NCI-H1694 treated with DMSO at 0.1 percent for 48 hours (cell line): ENCODE data around the gene RASA3.

Source experiments
- DNase-seq: peaks from one replicate; lab custom pipeline; 2025; lab: John Stamatoyannopoulos, UW

The RASA3 gene

DNA sequence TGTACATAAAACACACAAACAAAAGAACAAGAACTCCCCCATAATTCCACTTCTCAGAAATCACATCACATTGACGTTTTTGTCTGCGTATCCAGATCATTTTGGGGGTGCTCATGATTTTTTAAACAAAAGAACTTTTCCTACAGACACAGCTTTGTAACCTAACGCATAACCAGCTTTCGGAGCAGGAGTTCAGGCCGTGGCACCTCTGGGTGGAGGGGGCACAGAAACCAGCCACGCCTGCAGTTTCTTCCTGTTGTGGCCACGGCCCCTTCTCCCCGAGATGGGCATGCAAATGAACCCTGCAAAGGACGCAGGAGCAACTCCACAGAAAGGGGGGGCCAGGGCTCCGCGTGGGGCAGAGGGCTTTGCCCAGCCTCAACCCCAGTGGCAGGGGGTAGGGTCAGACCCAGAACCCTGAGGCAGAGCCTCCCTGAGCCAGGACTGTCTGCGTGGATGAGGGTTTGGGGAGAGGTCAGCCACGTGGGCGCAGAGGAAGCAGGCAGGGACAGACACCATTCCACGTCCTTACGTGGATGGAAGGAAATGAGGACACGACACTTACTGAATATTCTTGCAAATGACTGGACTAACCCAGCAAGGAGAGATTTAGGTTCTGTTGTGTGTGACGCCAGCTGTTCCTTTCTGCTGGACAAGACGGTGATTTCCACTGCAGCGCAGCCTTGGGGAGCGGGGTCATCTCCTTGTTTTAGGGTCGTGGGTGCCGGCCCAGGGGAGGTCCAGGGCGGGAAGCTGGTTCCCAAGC is 64.4 kb downstream of the RASA3 start:
- no peak for DNase-seq

DNA sequence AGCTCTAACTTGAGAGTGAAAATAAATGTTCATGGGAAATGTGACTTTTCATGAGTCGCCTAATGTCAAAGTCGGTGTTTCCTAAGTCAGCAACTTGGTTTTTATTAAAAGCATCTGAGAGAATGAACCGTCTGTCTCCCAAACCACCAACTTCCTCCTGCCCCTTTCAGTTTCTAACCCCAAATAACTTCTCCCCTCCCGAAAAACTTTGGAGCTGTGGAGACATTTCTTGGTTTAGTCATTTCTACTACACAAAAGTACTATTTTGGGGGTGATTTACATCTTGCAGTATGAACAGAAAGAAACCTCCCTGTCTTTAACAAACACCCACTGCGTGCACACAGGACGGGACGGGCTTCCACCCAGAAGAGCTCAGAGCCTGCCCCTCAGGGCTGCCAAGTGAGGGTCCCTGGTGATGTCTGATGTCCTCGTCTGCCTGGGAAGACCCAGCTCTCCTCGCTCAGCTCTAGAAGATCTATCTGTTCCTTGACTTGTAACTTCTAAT is 65.0 kb downstream of the RASA3 start:
- DNase-seq: no peak

DNA sequence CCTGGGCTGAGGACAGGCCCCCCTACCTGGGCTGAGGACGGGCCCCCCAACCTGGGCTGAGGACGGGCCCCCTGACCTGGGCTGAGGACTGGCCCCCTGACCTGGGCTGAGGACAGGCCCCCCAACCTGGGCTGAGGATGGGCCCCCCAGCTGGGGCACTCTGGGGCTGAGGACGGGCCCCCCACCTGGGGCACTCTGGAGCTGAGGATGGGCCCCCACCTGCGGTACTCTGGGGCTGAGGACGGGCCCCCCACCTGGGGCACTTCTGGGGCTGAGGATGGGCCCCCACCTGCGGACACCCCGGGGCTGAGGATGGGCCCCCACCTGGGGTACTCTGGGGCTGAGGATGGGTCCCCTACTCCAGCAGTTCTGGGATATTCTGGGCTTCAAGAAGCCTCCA is 65.5 kb downstream of the RASA3 start:
- DNase-seq: no peak

DNA sequence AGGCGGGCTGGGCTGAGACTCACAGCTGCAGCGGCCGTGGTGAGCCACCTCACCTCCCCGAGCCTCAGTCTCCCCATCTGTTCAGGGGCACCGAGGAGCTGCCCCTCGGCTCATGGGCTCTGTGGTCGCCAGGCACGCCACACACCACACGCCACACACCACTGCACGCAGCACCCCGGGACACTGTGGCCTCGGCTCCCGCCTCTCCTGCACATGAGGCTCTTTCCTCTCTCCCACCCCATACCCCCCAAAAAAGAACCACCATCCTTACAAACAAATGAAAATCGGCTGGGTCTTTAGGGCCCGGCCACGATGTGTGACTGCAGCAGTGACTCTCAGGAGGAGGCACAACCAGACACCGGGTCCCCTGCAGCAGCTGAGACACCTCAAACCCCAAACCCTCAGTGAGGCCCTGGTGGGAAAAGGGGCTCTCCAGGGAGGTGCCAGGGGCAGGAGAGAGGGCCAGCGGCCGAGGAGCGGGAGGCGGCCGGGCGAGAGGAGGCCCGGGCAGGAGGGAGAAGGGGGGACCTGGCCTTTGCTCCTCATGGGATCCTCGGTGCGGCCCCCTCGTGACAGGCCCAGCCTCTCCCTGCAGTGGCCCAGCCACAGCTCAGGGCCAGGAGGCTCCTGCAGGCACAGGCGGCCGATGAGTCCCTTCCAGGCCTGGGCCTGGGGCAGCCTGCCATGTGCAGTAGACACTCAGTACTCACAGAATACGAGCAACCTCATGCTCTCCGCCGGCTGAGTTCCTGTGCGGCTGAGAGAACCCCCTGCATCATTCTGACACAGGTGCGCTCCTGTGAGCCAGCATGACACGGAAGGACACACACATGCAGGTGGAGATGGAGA is 66.3 kb downstream of the RASA3 start:
- no peak for DNase-seq

DNA sequence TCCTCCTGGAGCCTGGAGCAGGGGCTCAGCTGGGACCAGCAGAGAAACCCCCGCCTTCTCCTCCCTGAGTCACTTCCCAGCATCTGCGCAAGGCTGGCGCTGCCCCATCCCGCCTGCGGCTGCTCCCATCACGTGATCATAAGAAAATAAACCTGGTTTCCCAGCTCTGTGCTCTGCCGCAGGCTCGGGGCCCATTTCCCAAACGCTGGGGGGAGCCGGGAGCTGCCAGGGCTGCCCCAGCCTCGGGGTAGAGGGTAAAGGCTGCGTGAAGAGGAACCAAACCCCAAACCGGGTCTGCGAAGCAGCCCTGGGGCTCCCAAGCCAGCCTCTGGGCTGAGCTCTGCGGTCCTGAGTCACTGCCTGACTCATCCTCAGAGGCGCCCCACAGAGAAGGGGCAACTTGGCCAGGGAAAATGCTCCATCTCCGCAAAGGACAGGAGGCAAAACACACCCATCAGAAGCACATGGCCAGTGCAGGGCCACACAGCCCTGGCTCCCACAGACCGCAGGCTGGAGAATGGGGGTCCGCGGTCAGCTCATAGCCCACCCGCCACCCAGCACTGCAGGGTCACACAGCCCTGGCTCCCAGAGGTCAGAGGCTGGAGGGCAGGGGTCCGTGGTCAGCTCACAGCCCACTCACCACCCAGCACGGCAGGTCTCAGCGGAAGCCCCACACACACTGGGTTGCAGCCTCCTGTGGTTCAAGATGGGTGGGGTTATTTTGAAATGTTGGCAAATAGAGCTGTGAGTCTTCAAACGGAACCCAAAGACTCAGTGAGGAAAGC is 67.1 kb downstream of the RASA3 start:
- peak; percentile 88 for DNase-seq

DNA sequence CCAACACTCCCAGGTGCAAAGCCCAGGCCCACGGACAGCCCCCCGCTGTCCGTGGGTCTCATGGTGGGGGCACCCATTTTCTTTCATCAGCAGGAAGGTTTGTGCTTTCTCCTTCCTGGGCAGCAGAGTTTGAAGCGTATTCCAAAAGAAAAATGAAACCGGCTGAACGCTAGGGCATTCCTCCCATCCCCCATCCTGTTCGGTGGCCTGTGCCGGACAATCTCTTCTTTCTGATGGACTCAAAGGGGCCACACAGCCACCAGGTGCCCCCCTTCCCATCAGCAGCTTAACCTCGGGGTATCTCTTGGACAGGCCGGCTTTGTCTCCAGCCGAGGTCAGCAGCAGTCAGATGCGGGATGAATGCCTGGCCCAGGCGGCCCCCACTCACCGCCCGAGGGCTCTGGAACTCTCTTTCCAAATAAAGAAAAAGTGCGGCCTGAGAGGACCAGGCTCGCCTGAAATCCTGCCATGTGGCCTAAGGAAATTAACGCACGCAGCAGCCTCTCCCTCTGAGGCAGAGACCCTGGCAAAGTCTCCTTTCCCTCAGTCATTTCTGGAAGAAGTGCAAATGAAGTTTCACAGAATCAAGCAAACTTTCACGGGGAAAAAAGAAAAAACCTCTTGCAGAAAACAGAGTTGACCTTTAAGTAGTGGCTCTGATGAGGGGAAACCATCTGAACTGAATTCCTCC is 67.8 kb downstream of the RASA3 start:
- DNase-seq: no peak

DNA sequence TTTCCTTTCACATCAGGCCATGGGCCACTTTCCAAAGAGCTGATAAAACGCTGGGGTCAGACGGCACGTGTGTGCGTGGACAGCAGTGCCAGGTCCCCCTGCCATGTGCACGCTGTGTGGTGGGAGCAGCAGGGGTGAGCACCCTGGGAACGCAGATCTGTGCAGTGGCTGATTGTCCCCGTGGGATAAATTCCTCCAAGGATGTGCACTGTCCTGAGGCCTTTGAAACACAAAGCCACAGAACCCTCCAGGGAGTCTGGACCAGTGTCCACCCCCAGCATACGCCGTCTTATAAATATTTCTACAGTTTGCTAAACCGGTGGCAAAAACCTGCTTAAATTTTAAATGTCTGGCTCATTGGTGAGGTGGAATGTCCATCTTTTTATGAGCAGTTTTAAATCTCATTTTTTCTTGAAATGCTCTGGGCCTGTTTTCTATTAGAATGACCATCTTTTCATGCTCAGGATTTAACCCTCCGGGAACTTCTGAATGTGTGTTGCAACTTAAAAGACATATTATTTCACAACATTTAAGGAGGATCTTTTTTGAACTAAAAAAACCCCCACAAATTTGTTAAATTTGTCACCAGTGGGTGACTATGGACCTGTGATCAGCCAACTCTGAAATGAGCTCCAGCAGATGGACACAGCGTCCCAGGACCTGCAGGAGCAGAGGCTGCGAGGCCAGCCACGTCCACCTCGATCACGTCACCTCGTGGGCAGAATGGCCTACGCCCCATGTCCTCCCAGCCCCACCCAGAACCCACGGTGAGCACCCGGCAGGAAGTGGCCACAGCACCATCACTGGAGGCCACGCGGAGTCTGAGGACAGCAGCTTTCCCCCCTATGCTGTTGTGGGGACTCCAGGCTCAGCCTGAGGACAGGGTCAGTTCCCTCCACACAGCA is 68.6 kb downstream of the RASA3 start:
- DNase-seq: no peak

DNA sequence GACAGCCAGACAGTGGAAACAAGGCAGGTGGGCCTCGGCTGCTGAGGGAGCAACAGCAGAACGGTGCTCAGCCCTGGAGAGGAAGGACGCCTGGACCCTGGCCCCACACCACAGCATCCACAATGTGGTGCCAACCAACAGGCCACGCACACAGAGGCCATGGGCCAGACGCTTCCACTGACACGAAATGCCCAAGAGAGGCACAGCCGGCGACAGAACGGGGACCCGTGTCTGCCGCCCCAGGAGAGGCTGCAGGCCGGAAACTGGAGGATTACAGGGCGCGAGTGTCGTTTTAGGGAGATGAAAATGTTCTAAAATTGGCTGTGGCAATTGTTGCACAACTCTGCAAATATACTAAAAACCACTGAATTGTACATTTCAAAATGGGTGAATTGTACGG is 69.7 kb downstream of the RASA3 start:
- peak; percentile 8 for DNase-seq

DNA sequence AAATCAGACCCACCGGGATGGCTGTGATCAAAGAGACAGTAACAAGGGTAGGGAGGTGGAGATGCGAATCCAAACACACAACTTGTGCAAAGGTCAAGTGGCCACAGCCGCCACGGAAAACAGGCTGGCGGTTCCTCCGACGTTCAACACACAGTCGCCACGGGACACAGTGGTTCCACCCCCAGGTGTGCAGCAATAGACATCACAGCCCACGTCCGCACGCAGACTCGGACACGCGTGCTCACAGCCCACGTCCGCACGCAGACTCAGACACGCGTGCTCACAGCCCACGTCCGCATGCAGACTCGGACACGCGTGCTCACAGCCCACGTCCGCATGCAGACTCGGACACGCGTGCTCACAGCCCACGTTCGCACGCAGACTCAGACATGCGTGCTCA is 70.1 kb downstream of the RASA3 start:
- no peak for DNase-seq

DNA sequence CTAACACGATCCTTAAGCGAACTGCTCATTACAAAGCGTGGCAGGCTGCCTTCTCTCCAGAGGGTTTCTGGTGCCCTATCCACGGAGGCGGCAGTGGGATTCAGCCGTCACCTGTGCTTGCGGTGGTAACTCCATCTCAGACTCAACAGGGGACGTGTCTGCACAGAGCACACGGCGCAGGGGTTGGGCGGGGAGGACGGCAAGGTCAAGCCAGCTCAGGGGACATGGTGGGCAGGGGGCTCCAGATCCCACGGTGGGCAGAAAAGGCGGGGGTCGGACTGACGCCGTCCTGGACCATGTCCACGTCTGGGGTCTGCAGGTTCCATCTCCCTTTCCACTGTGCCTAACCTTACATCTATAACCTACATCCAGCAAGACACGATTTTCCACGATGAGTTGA is 70.7 kb downstream of the RASA3 start:
- no peak for DNase-seq

DNA sequence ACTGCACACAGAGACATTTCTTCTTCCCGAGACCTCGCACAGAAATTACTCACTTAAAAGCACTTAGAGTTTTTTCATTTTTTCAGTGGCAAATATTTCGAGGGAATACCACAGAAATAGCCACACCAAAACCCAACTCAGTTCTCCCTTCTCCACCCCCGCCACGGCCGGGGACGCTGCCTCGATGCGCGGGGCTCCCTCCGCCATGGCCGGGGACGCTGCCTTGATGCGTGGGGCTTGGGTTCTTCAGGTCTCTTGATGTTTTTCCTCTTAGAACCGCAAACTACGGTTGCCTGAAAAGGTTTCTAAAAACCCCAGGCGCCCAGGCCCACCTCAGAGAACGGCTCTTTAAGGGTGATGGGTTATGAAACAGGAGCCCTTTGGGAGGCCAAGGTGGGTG is 71.4 kb downstream of the RASA3 start:
- no peak for DNase-seq

DNA sequence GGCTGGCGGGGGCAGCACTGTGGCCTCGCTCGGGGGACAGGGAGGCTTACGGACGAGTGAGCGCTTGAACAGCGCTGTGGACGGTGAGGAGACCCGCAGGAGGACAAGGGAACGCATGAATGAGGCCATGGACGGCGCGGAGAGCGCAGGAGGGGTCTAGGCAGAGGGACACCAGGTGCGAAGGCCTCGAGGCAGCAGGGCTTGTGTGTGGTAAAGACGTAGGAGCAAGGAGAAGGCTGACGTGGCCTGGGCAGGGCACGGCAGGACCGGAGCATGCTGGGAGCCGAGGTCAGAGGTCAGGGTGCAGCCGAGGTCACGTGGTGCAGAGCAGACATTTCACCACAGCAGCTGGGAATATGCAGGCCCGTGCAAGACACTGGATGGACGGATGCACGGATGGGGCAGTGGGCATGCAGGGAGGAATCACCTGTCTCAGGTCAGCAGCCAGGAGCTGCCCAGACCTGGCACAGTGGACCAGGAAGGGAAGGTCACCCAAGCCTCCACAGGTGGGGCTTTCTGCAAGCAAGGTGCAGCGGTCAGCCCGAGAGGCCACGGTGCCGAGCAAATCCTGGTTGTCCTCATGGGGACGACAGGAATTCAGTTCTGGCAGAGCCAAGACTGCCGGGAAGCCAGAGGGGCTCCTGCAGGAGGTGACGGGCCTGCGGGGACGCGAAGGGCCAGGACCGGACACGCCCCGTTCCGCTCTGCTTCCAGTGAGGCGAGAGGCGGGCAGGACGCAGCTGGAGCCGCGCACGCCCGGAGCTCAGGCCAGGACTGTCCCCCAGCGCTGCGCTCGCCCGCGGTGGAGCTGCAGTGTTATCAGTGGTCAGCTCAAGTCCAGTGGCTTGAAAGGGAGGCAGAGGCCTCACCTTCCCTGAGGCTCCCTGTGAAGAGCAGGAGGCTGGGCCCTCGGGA is 72.2 kb downstream of the RASA3 start:
- no peak for DNase-seq

DNA sequence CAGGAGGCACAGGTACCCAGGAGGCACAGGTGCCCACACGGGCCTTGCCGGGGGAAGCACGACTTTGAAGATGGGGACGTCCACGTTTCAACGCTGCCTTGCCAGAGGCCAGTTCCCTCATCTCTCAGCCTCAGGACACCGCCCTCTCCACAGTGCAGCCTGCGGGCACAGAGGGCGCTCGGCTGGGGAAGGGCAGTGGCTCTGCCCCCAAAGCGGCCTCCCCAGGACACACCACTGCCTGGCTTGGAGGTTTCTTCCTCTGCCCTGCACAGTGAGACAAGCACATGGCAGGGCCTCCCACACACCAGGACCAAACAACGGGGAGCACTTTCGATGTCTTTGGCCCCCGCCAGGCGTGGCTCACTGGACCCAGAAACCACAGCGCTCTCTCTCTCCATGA is 73.0 kb downstream of the RASA3 start:
- DNase-seq: no peak

DNA sequence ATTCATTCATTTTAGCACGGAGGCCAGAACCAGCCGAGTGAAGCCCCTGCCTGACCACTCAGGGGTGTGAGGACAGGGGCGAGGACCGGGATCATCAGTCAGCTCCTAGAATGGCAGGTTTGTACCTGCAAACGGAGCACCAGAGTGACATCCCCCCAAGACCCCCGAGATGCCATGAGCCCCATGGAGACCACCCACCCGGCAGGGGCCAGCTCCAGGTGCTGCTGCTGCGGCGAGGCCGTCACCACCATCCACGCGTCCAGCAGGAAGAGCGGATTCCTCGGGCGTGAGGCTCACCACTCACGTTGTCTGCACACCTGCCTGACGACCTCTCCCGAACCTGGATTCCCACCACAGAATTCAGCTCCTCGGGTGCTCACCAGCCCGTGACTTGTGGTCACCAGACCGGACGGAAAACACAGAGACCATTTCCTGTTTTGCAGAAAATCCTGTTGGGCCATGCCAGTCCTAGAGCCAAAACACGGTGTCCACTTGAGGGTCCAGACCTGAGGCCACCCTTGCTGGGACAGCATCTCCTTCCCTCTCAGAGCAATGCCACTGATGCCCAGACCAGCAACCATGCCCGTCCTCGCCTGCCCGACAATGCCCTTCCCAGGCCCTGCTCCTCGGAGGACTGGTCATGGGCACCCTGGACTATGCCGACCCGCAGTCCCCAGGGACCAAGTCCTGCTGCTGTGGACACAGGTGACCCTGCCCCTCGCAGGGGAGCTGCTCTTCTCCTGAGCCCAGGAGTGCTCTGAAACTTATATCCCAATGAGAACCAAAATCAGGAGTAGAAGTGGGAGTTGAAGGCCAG is 74.2 kb downstream of the RASA3 start:
- DNase-seq: no peak

DNA sequence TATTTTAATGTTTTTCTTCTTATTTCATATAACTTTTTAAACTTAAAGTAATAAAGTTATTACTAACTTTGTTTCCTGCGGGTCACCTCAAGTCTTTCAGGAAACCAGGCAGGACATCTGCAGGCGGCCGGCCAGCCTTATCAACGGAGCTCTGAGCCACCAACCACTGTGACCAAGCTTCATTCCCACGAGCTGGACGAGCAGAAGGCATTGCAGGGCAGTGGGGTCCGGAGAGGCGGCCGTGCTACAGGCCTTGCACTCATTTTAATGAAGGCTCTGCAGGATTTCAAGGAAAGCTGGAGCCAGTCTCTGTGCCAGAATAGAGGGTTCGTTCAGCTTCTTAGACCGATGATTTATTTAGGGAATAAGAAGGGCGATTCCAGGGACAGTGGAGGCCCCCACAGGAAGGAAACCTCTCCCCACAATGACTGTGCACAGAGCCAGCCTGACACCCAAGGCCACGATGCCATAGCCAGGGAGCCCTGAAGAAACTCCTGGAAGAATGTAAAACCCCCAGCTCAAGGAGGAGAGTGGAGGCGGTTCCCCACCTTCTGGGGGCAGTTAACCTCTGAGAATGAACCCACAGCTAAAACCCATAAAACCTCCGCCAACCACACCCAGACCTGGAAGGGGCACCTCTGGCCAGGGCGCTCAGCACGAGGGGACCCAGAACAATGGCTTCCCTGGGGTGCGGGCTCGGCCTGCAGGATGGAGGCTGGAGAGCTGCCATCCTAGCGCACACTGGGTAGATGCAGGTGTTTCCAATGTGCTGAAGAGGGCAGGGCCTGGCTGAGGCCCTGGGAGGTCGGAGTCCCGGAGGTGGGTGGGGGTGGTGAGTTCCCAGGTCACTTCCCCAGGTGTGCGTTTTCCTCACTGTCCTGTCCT is 75.0 kb downstream of the RASA3 start:
- DNase-seq: no peak

DNA sequence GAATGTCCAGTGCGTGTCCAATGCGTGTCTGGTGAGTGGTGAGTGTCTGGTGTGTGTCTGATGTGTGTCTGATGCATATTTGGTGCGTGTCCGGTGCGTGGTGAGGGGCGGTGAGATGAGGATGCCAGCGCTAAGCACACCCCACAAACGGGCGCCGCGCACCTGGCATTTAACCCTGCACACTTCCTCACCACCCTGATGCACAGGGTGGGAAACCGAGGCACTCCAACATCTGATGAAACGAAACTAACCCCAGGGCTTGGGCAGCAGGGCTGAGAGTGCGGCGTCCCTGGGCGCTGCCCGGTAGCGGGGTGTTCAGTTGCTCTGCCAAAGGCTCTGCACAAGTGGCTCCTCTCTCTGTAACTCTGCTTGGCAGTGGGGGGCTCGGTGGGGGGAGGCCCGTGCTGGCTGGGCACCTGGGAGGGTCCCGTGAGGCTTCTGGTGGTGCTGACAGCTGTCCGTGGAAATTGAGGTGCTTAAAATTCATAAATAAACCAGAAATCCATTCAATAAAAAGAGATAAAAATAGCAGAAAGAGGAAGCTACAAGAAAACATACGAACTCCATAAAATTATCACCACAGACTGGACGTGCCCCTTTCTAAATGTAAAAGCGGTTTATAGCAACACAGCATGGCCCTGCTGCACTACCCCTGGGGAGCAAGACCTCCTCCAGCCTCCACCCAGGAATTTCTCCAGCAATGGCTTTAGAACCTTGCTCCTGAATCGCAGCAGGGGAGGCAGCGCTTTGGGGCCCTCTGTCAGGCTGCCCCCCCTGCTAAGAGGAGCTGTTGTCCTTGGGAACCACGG is 76.0 kb downstream of the RASA3 start:
- DNase-seq: no peak

DNA sequence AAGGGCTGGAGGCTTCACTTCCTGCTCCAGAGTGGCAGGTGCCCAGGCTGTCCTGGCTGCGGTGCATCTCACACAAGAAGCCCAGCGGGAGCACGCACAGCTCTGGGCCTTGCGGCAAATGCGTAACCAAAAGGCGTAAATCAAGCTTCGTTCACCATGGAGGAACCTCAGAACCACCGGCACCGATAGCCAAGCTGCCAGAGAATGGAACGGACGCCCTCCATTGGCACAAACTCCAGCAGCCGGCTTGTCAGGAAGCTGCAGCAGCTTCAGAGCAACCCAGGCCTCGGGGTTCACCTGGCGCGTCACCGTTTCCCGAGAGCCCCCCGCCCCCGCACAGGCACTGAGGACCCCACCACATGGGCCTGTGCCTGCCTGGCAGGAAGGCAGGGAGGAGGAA is 76.7 kb downstream of the RASA3 start:
- no peak for DNase-seq
